HepG2 (cell line): ENCODE measurements around the gene IL17RB. TPM values are rescaled to one million over a fixed set of nuclear protein-coding genes. Genes with fewer than 3 reads are reported as not detected.

Experiments used
- ATAC-seq: fragments of 200-7000 bp; cut with Tn5 transposase; 3 replicates; pipeline ENCODE4 v1.9.1; 2020; ENCODE audit warnings: mild to moderate bottlenecking, moderate library complexity
- BruUV-seq: library from RNA; stranded (reverse); fragments of 400-500 nt; replicated peaks from 2 replicates; lab custom pipeline; 2021; lab: Mats Ljungman, UMichigan
- CTCF ChIA-PET: fragments of 300-600 bp; formaldehyde crosslinking; extraction: SDS; loops from one replicate; lab custom pipeline; 2021; ENCODE audit warnings: low total read pairs, inconsistent platforms, low intra/inter-chr PET ratio; lab: Yijun Ruan, JAX
- POLR2A ChIA-PET: fragments of 350-600 bp; sonication (Branson Sonifier 250); formaldehyde crosslinking; loops from one replicate; lab custom pipeline; 2020; ENCODE audit warnings: antibody characterized with exemption, inconsistent platforms; lab: Yijun Ruan, JAX
- DNase-seq: peaks from one replicate; pipeline ENCODE4 v3.0.0-alpha.2; 2015; ENCODE audit warnings: low spot score
- FAIRE-seq: peaks from 3 replicates; lab custom pipeline; 2011; peaks lifted over from hg19 to GRCh38; lab: Jason Lieb, UNC
- H2AFZ ChIP-seq: one replicate; pipeline ENCODE4 v1.6.1; 2011; ENCODE audit warnings: low read length, inconsistent platforms
- H3K27ac ChIP-seq: fragments of 300-600 bp; 3 replicates; pipeline ENCODE4 v1.8.0; 2011; ENCODE audit warnings: mixed run types, mild to moderate bottlenecking, mixed read lengths, low read length, inconsistent platforms; ENCODE audit not compliant: insufficient read depth; ENCODE audit errors: extremely low read length
- H3K27me3 ChIP-seq, 2 experiments: fragments of 200-600 bp in 1 of 2; 2 replicates in 1 of 2; 3 replicates in 1 of 2; pipeline versions ENCODE4 v1.6.0 to v1.8.0; 2011; ENCODE audit warnings: low read length in 2 of 2, mild to moderate bottlenecking in 2 of 2, moderate library complexity in 2 of 2, inconsistent platforms in 1 of 2; ENCODE audit not compliant: insufficient read depth in 2 of 2, control insufficient read depth in 1 of 2
- H3K36me3 ChIP-seq, 2 experiments: fragments of 200-600 bp in 1 of 2; replicated peaks in 1 of 2; 2 replicates in 1 of 2; 3 replicates in 1 of 2; pipeline versions ENCODE4 v1.5.1 to v1.8.0; 2011; ENCODE audit warnings: low read length in 2 of 2, inconsistent platforms in 1 of 2; ENCODE audit not compliant: insufficient read depth in 2 of 2, control insufficient read depth in 1 of 2
- H3K4me1 ChIP-seq: 2 replicates; pipeline ENCODE4 v1.5.1; 2012; ENCODE audit warnings: low read length, inconsistent platforms; ENCODE audit not compliant: insufficient read depth
- H3K4me2 ChIP-seq: 2 replicates; pipeline ENCODE4 v1.6.0; 2011; ENCODE audit warnings: low read depth, low read length, inconsistent platforms
- H3K4me3 ChIP-seq, 3 experiments: fragments of 200-600 bp in 1 of 3; sonication (generic), shearing (Covaris generic) in 1 of 3; replicated peaks in 1 of 3; 2 replicates each; pipeline ENCODE4 v1.5.1; 2011 to 2016; ENCODE audit warnings: low read length in 3 of 3, inconsistent platforms in 2 of 3, low read depth in 2 of 3, mild to moderate bottlenecking in 2 of 3, control low read depth in 1 of 3, mixed read lengths in 1 of 3; ENCODE audit not compliant: insufficient read depth in 1 of 3
- H3K79me2 ChIP-seq: one replicate; pipeline ENCODE4 v1.6.1; 2011; ENCODE audit warnings: low read length, inconsistent platforms; ENCODE audit not compliant: insufficient read depth
- H3K9ac ChIP-seq: 2 replicates; pipeline ENCODE4 v1.6.0; 2011; ENCODE audit warnings: mild to moderate bottlenecking, low read depth, low read length, inconsistent platforms; ENCODE audit not compliant: insufficient read depth
- H3K9me3 ChIP-seq: 2 replicates; pipeline ENCODE4 v1.5.1; 2012; ENCODE audit warnings: mild to moderate bottlenecking, low read length
- H4K20me1 ChIP-seq: 2 replicates; pipeline ENCODE4 v1.6.0; 2011; ENCODE audit warnings: inconsistent platforms, mild to moderate bottlenecking, low read length, moderate library complexity; ENCODE audit not compliant: insufficient read depth
- ARID2 ChIP-seq: sonication (generic); formaldehyde crosslinking; IDR thresholded peaks from 2 replicates; pipeline ENCODE4 v1.8.1; 2022; ENCODE audit warnings: mild to moderate bottlenecking, missing genetic modification reagents, borderline replicate concordance
- CC2D1A ChIP-seq: sonication (generic); formaldehyde crosslinking; IDR thresholded peaks from 2 replicates; pipeline ENCODE4 v1.8.1; 2023; ENCODE audit warnings: mild to moderate bottlenecking, missing genetic modification reagents
- FOXK2 ChIP-seq: fragments of 450-650 bp; IDR thresholded peaks from 2 replicates; pipeline ENCODE4 v1.6.1; 2016
- FOXP1 ChIP-seq, 2 experiments: fragments of 450-650 bp in 1 of 2; IDR thresholded peaks; 2 replicates each; pipeline ENCODE4 v1.6.1; 2017 to 2018; ENCODE audit warnings: antibody characterized with exemption in 1 of 2
- HDAC1 ChIP-seq: sonication (generic); formaldehyde crosslinking; IDR thresholded peaks from 2 replicates; pipeline ENCODE4 v1.5.1; 2020; ENCODE audit warnings: mild to moderate bottlenecking, missing genetic modification reagents
- KLF12 ChIP-seq: sonication (generic); formaldehyde crosslinking; IDR thresholded peaks from 2 replicates; pipeline ENCODE4 v1.4.0; 2020; ENCODE audit warnings: missing genetic modification reagents, borderline replicate concordance
- RFXAP ChIP-seq: sonication (generic); formaldehyde crosslinking; IDR thresholded peaks from 2 replicates; pipeline ENCODE4 v1.4.0; 2020; ENCODE audit warnings: missing genetic modification reagents, borderline replicate concordance
- SNAPC2 ChIP-seq: sonication (generic); formaldehyde crosslinking; IDR thresholded peaks from 2 replicates; pipeline ENCODE4 v1.8.1; 2022; ENCODE audit warnings: mild to moderate bottlenecking, missing genetic modification reagents
- ZBTB8A ChIP-seq: sonication (generic); formaldehyde crosslinking; IDR thresholded peaks from 2 replicates; pipeline ENCODE4 v1.4.0; 2020; ENCODE audit warnings: mild to moderate bottlenecking, low read depth, missing genetic modification reagents, borderline replicate concordance
- ZMYM2 ChIP-seq: sonication (generic); formaldehyde crosslinking; IDR thresholded peaks from 2 replicates; pipeline ENCODE4 v1.8.0; 2022; ENCODE audit warnings: mild to moderate bottlenecking, missing genetic modification reagents
- ZNF430 ChIP-seq: sonication (generic); formaldehyde crosslinking; IDR thresholded peaks from 2 replicates; pipeline ENCODE4 v1.9.0; 2021; ENCODE audit warnings: mild to moderate bottlenecking, missing genetic modification reagents
- ZNF556 ChIP-seq: sonication (generic); formaldehyde crosslinking; IDR thresholded peaks from 2 replicates; pipeline ENCODE4 v1.4.0; 2020; ENCODE audit warnings: mild to moderate bottlenecking, missing genetic modification reagents, borderline replicate concordance
- ZNF766 ChIP-seq: sonication (generic); formaldehyde crosslinking; IDR thresholded peaks from 2 replicates; pipeline ENCODE4 v1.5.0; 2020; ENCODE audit warnings: missing genetic modification reagents, borderline replicate concordance
- WGBS: methylation state at CpG from one replicate; pipeline ENCODE4 v1.1.6; 2017; ENCODE audit warnings: low lambda C conversion rate; 5-methylcytosine and 5-hydroxymethylcytosine counted together
- in situ Hi-C: cut with HindIII; loops from 2 replicates; pipeline ENCODE4 v1.10.0; 2017; ENCODE audit warnings: low pct_unique_long_range_greater_than_20kb; ENCODE audit not compliant: extremely low pct_ligation_motif_present
- intact Hi-C: fragments of 100-400 bp; cut with micrococcal nuclease; formaldehyde crosslinking; loops from one replicate; pipeline ENCODE4 v1.10.0; 2022; ENCODE audit not compliant: unreplicated experiment
- polyA plus RNA-seq, 8 experiments: library from polyadenylated mRNA; depleted of rRNA in 3 of 8; stranded (reverse) in 7 of 8; unstranded in 1 of 8; fragments of >200 nt; fragmentation: Illumina TruSeq in 4 of 8; extraction: Trizol in 4 of 8; gene quantifications; 2 replicates each; pipeline versions ENCODE4 v1.2.1 to v1.2.3, GENCODE V29; 2011 to 2016; ENCODE audit warnings: low read depth in 4 of 8, missing spikeins in 1 of 8, mixed read lengths in 1 of 8; ENCODE audit not compliant: insufficient read depth in 1 of 8
- total RNA-seq, 5 experiments: library from RNA; depleted of rRNA; stranded (reverse); fragments of >200 nt; fragmentation: Illumina TruSeq; extraction: Trizol; gene quantifications; 2 replicates each; pipeline ENCODE4 v1.2.3, GENCODE V29; 2016; ENCODE audit warnings: low read depth in 1 of 5
- TF ChIP-seq, protein P1 (sequence below): sonication (generic); formaldehyde crosslinking; IDR thresholded peaks from 2 replicates; pipeline ENCODE4 v1.5.0; 2020; ENCODE audit warnings: missing genetic modification reagents
- TF ChIP-seq, protein P2 (sequence below): sonication (generic); formaldehyde crosslinking; IDR thresholded peaks from 2 replicates; pipeline ENCODE4 v1.8.1; 2023; ENCODE audit warnings: mild to moderate bottlenecking, missing genetic modification reagents, borderline replicate concordance
- TF ChIP-seq, protein P3 (sequence below): sonication (generic); formaldehyde crosslinking; IDR thresholded peaks from 2 replicates; pipeline ENCODE4 v1.8.0; 2022; ENCODE audit warnings: missing genetic modification reagents, mild to moderate bottlenecking, moderate library complexity, borderline replicate concordance

Gene IL17RB
- total and polyA plus RNA-seq, 2 of the 13 experiments (the other 11 are each of a cell fraction or from before 2014, with no cell fraction given) = 130 to 190 TPM

DNA sequence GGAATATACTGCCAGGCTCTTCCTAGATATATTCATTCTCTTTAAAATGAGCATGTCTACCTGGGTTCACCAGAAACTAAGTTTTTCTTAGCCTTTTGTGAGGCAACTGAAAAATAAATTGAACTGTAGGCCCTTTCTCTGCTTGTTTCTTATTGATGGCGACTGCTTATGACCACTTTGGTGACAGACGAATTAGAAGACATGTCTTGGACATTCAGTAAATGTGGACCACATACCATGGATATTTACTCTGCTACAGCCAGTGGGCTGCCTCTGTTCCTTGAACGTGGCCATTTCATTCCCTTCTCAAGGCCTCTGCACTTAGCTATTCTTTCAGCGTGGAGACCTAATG, 45.9 kb downstream of the IL17RB start:
- DNase-seq (peak; percentile 2), FAIRE-seq (peak; percentile 21), ATAC-seq (no peak)
- Histone ChIP-seq H3K4me1 (peaks cover 26% of the 10 kb centered on the region), H3K27ac (peak overlapping the region; percentile 79), H3K79me2 (peaks cover 39% of the 10 kb centered on the region), H3K36me3 (peaks cover 0 to 11% of the 10 kb centered on the region in 2 experiments; a peak in 1 of 5 replicates), H3K4me2 (peak overlapping the region; percentile 91), H2AFZ (peak overlapping the region; percentile 71), H4K20me1 (peaks cover 2% of the 10 kb centered on the region; the same call in 1 of the 2 replicates), H3K4me3 (peak overlapping the region; percentile 50 to 97 (median 62)), H3K9me3 (no peaks in the 10 kb centered on the region), H3K9ac (peak overlapping the region; percentile 92), H3K27me3 (no peaks in the 10 kb centered on the region; a peak in 1 of 5 replicates)
- ChIA-PET POLR2A (interaction anchor here (1.0 to 3.3 kb wide), 7 partner anchors 9 to 545 kb away, joined by 4 to 50 read pairs (median 5); partner anchors contain the start of genes ACTR8 and DCP1A), CTCF (no interaction called here)
- WGBS = 35% methylated on average over 4 of the region's 4 CpGs
- TF ChIP-seq ZNF766 = no peak
- TF ChIP-seq KLF12 = no peak
- TF ChIP-seq ZBTB8A (CRISPR knock-in tag) = no peak
- TF ChIP-seq ZMYM2 (CRISPR knock-in tag) = no peak
- TF ChIP-seq, protein P1, sequence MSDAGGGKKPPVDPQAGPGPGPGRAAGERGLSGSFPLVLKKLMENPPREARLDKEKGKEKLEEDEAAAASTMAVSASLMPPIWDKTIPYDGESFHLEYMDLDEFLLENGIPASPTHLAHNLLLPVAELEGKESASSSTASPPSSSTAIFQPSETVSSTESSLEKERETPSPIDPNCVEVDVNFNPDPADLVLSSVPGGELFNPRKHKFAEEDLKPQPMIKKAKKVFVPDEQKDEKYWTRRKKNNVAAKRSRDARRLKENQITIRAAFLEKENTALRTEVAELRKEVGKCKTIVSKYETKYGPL (CRISPR knock-in tag) = no peak
- no peak for TF ChIP-seq HDAC1 (CRISPR knock-in tag)
- TF ChIP-seq ARID2 (CRISPR knock-in tag) = 0 out of 2 replicates have a peak, but pooled peaks have one; percentile 35
- 0 out of 2 replicates have a peak, but pooled peaks have one; percentile 13 for TF ChIP-seq SNAPC2
- in situ Hi-C loops (no loop called here), intact Hi-C loops (no loop called here)
- BruUV-seq = TSS peak; percentile 95

DNA sequence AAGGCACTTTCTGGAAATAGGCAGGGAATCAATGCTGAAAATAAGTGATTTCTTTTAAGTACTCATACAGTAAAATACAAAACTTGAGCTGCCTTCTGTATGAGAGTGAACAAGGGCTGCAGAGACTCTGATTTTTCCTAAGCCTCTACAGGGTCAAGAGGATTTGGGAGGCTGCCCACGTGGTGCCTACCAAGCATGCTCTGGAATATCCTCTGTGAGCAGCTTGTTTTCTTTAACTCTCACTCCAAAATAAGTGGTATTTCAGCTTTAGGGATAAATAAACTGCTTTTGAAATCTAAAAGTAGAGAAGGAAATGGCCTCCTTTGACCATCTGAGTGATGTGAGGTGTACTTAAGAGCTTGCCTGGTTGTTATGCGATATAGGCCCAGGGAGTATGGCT, 53.4 kb downstream of the IL17RB start:
- FAIRE-seq (no peak), ATAC-seq (no peak), DNase-seq (no peak)
- intact Hi-C loops (no loop called here), in situ Hi-C loops (no loop called here)
- Histone ChIP-seq H3K36me3 (no peaks in the 10 kb centered on the region), H3K27me3 (0 out of 5 replicates have a peak, but pooled peaks cover 0 to 4% of the 10 kb centered on the region in 2 experiments), H3K79me2 (no peaks in the 10 kb centered on the region), H3K27ac (no peak overlapping the region), H4K20me1 (no peaks in the 10 kb centered on the region), H3K4me2 (no peak overlapping the region), H3K9me3 (no peaks in the 10 kb centered on the region), H2AFZ (no peak overlapping the region), H3K9ac (no peak overlapping the region), H3K4me3 (no peak overlapping the region), H3K4me1 (no peaks in the 10 kb centered on the region)
- no TSS peak for BruUV-seq
- ChIA-PET CTCF (no interaction called here), POLR2A (interaction anchor here (0.7 kb wide), 1 partner anchor 14 kb away, joined by 3 read pairs; no protein-coding TSS in a partner anchor)
- whole genome bisulfite sequencing = 6% methylated on average over 2 of the region's 2 CpGs
- TF ChIP-seq FOXK2 (no peak), FOXP1 (IDR thresholded peaks at IDR 0.05) (no peak), FOXP1 (CRISPR knock-in tag; IDR thresholded peaks at IDR 0.05) (no peak), ZNF556 (CRISPR knock-in tag) (no peak), ZNF430 (CRISPR knock-in tag) (no peak), CC2D1A (CRISPR knock-in tag) (no peak), RFXAP (CRISPR knock-in tag) (no peak)
- TF ChIP-seq, protein P2, sequence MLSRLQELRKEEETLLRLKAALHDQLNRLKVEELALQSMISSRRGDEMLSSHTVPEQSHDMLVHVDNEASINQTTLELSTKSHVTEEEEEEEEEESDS = no peak
- TF ChIP-seq, protein P3, sequence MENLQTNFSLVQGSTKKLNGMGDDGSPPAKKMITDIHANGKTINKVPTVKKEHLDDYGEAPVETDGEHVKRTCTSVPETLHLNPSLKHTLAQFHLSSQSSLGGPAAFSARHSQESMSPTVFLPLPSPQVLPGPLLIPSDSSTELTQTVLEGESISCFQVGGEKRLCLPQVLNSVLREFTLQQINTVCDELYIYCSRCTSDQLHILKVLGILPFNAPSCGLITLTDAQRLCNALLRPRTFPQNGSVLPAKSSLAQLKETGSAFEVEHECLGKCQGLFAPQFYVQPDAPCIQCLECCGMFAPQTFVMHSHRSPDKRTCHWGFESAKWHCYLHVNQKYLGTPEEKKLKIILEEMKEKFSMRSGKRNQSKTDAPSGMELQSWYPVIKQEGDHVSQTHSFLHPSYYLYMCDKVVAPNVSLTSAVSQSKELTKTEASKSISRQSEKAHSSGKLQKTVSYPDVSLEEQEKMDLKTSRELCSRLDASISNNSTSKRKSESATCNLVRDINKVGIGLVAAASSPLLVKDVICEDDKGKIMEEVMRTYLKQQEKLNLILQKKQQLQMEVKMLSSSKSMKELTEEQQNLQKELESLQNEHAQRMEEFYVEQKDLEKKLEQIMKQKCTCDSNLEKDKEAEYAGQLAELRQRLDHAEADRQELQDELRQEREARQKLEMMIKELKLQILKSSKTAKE (CRISPR knock-in tag) = no peak
